ENCODE data around the gene PRR36. TPM values are rescaled to one million over a fixed set of nuclear protein-coding genes. Genes with fewer than 3 reads are reported as not detected.

The PRR36 gene
- polyA plus RNA-seq, 3 donors: 5.6 to 9.4 (median 8.1) TPM

GRCh38 chr19:7915250-7916102 lies 41.3 kb upstream of the PRR36 start:
- no peak for DNase-seq (ENCODE audit: extremely low read depth in 1 of 11, low read depth in 9 of 11, low spot score in 4 of 11)

- DNase-seq (ENCODE audit: extremely low read depth in 1 of 11, low read depth in 9 of 11, low spot score in 4 of 11): no peak
Measured at GRCh38 chr19:7914598-7915045, 40.4 kb upstream of the PRR36 start, which contains the start of gene TGFBR3L. TGFBR3L (plus strand) TSS chr19:7914830.

GRCh38 chr19:7914099-7914498 lies 39.9 kb upstream of the PRR36 start:
- no peak for DNase-seq (ENCODE audit: extremely low read depth in 1 of 11, low read depth in 9 of 11, low spot score in 4 of 11)

GRCh38 chr19:7913652-7914051 lies 39.5 kb upstream of the PRR36 start:
- no peak for DNase-seq (ENCODE audit: extremely low read depth in 1 of 11, low read depth in 9 of 11, low spot score in 4 of 11)

GRCh38 chr19:7912697-7913564 lies 38.7 kb upstream of the PRR36 start:
- no peak for DNase-seq (ENCODE audit: extremely low read depth in 1 of 11, low read depth in 9 of 11, low spot score in 4 of 11)

GRCh38 chr19:7912144-7912696 lies 38.0 kb upstream of the PRR36 start:
- DNase-seq (ENCODE audit: extremely low read depth in 1 of 11, low read depth in 9 of 11, low spot score in 4 of 11): no peak

GRCh38 chr19:7911508-7912143 lies 37.4 kb upstream of the PRR36 start:
- no peak for DNase-seq (ENCODE audit: extremely low read depth in 1 of 11, low read depth in 9 of 11, low spot score in 4 of 11)

GRCh38 chr19:7910321-7911161 lies 36.4 kb upstream of the PRR36 start:
- DNase-seq (ENCODE audit: extremely low read depth in 1 of 11, low read depth in 9 of 11, low spot score in 4 of 11): no peak

- no peak for DNase-seq (ENCODE audit: extremely low read depth in 1 of 11, low read depth in 9 of 11, low spot score in 4 of 11)
Measured at GRCh38 chr19:7909471-7910067, 35.4 kb upstream of the PRR36 start.

- DNase-seq (ENCODE audit: extremely low read depth in 1 of 11, low read depth in 9 of 11, low spot score in 4 of 11): no peak
Measured at GRCh38 chr19:7908742-7909461, 34.7 kb upstream of the PRR36 start.

GRCh38 chr19:7908078-7908699 lies 34.0 kb upstream of the PRR36 start:
- no peak for DNase-seq (ENCODE audit: extremely low read depth in 1 of 11, low read depth in 9 of 11, low spot score in 4 of 11)

- no peak for DNase-seq (ENCODE audit: extremely low read depth in 1 of 11, low read depth in 9 of 11, low spot score in 4 of 11)
Measured at GRCh38 chr19:7907544-7907943, 33.4 kb upstream of the PRR36 start.

- no peak for DNase-seq (ENCODE audit: extremely low read depth in 1 of 11, low read depth in 9 of 11, low spot score in 4 of 11)
Measured at GRCh38 chr19:7907122-7907521, 32.9 kb upstream of the PRR36 start.

GRCh38 chr19:7905859-7906258 lies 31.7 kb upstream of the PRR36 start:
- DNase-seq (ENCODE audit: extremely low read depth in 1 of 11, low read depth in 9 of 11, low spot score in 4 of 11): no peak

- no peak for DNase-seq (ENCODE audit: extremely low read depth in 1 of 11, low read depth in 9 of 11, low spot score in 4 of 11)
Measured at GRCh38 chr19:7905268-7905667, 31.1 kb upstream of the PRR36 start.

GRCh38 chr19:7904074-7905020 lies 30.2 kb upstream of the PRR36 start:
- no peak for DNase-seq (ENCODE audit: extremely low read depth in 1 of 11, low read depth in 9 of 11, low spot score in 4 of 11)
